ENCODE data around the gene ATP6V0A1.

- no peak for TF ChIP-seq POLR2A (IDR thresholded peaks at IDR 0.05)
- no peak for TF ChIP-seq CTCF (IDR thresholded peaks at IDR 0.05)
- TF ChIP-seq POLR2AphosphoS5 (IDR thresholded peaks at IDR 0.05): no peak
These were observed 46.6 kb upstream of the ATP6V0A1 start for GRCh38 chr17:42411905-42412679.
